Progenitor cell of endocrine pancreas (in vitro differentiated cells): Measurements from ENCODE around the gene DUSP8. TPM values are rescaled to one million over a fixed set of nuclear protein-coding genes. Genes with fewer than 3 reads are reported as not detected.

ENCODE experiments used
- DNase-seq: peaks from one replicate; pipeline ENCODE4 v3.0.0; 2021; ENCODE audit warnings: low spot score; ENCODE audit not compliant: unreplicated experiment
- H3K27ac Mint-ChIP-seq: 2 replicates; pipeline ENCODE4 v1.8.0; 2021; ENCODE audit warnings: mild to moderate bottlenecking, moderate library complexity, mixed read lengths
- H3K27me3 Mint-ChIP-seq: 2 replicates; pipeline ENCODE4 v1.8.0; 2021; ENCODE audit warnings: mixed read lengths
- H3K36me3 Mint-ChIP-seq: 2 replicates; pipeline ENCODE4 v1.8.0; 2022; ENCODE audit warnings: mixed read lengths; ENCODE audit not compliant: insufficient read depth
- H3K4me1 Mint-ChIP-seq: 2 replicates; pipeline ENCODE4 v1.8.0; 2021; ENCODE audit warnings: low read depth, mixed read lengths
- H3K4me3 Mint-ChIP-seq: 2 replicates; pipeline ENCODE4 v1.8.0; 2021; ENCODE audit warnings: low read depth, mild to moderate bottlenecking, moderate library complexity, mixed read lengths
- H3K9me3 Mint-ChIP-seq: 2 replicates; pipeline ENCODE4 v1.8.0; 2021; ENCODE audit warnings: low read depth, mixed read lengths
- total RNA-seq: library from RNA; stranded (reverse); gene quantifications from 2 replicates; pipeline ENCODE4 v1.2.1, GENCODE V29; 2021
- TF ChIP-seq, protein P1 (sequence below): fragments of 200-600 bp; sonication (generic); IDR thresholded peaks from one replicate; pipeline ENCODE4 v1.5.0; 2021; ENCODE audit warnings: antibody characterized with exemption, mild to moderate bottlenecking; ENCODE audit not compliant: unreplicated experiment

Gene DUSP8
- total RNA-seq, 1 donor from 2014 or later = 15.2 TPM

- H3K36me3 Mint-ChIP-seq = peaks cover 11% of the 10 kb centered on the region
- DNase-seq = peak; percentile 62
- H3K27me3 Mint-ChIP-seq = peaks cover 24% of the 10 kb centered on the region
- H3K9me3 Mint-ChIP-seq = peaks cover 12% of the 10 kb centered on the region
- H3K4me1 Mint-ChIP-seq = no peaks in the 10 kb centered on the region
- TF ChIP-seq, protein P1, sequence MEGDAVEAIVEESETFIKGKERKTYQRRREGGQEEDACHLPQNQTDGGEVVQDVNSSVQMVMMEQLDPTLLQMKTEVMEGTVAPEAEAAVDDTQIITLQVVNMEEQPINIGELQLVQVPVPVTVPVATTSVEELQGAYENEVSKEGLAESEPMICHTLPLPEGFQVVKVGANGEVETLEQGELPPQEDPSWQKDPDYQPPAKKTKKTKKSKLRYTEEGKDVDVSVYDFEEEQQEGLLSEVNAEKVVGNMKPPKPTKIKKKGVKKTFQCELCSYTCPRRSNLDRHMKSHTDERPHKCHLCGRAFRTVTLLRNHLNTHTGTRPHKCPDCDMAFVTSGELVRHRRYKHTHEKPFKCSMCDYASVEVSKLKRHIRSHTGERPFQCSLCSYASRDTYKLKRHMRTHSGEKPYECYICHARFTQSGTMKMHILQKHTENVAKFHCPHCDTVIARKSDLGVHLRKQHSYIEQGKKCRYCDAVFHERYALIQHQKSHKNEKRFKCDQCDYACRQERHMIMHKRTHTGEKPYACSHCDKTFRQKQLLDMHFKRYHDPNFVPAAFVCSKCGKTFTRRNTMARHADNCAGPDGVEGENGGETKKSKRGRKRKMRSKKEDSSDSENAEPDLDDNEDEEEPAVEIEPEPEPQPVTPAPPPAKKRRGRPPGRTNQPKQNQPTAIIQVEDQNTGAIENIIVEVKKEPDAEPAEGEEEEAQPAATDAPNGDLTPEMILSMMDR = peak; percentile 92
- H3K27ac Mint-ChIP-seq = no peak overlapping the region
- H3K4me3 Mint-ChIP-seq = peak overlapping the region; percentile 73
Measured at GRCh38 chr11:1574238-1574932, 2.3 kb upstream of the DUSP8 start.

GRCh38 chr11:1573903-1574237, 1.8 kb upstream of the DUSP8 start:
- no peak for DNase-seq
- Mint-ChIP-seq H3K27me3 (peaks cover 27% of the 10 kb centered on the region), H3K4me3 (peak overlapping the region; percentile 73), H3K36me3 (peaks cover 7% of the 10 kb centered on the region), H3K27ac (peak overlapping the region; percentile 82), H3K4me1 (no peaks in the 10 kb centered on the region), H3K9me3 (peaks cover 9% of the 10 kb centered on the region)
- TF ChIP-seq, protein P1 = no peak

DNA sequence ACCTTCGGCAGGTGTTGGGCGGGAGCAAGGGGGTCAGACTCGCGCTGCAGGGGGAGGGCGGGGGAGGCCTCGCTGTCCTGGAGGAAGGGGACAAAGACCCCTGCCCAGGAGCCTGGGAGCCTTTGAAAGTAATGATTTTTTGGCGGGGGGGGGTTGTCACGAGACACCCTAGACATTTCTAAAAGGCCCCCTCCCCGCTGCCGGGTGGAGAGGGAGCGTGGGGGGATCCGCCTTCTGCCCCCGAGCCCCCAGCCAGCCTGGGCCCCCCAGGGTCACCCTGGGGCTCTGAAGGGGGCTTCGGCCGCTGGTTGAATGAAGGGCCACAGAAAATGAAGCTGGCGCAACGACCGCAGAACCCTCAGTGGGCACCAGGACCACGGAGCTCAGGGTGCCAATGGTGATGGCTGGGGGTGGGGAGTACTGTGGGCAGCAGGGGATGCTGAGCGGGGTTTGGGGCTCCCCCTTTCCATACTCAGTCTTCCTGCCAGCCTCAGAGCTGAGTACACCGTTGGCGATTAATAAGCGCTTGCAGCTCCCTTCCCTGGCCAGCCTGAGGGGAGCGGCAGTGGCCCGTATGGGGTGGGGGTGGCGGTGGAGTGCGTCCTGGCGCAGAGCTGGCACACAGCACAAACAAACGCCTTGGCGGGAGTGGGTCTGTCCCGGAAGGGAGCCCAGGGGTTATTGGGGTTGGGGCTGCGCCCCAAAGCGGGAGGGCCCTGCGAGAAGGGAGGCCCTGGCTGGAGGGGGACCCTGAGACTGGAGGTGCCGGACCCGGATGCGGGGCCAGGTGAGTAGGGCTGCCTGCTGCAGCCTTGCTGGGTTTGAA, 1.2 kb upstream of the DUSP8 start:
- Mint-ChIP-seq H3K27me3 (peaks cover 26% of the 10 kb centered on the region), H3K9me3 (peaks cover 3% of the 10 kb centered on the region), H3K4me3 (peak overlapping the region; percentile 73), H3K27ac (peak overlapping the region; percentile 82), H3K36me3 (peaks cover 3% of the 10 kb centered on the region), H3K4me1 (no peaks in the 10 kb centered on the region)
- TF ChIP-seq, protein P1 = no peak
- no peak for DNase-seq

- DNase-seq = no peak
- peaks cover 2% of the 10 kb centered on the region for H3K4me1 Mint-ChIP-seq
- H3K36me3 Mint-ChIP-seq = no peaks in the 10 kb centered on the region
- H3K27ac Mint-ChIP-seq = no peak overlapping the region
- TF ChIP-seq, protein P1 = no peak
- H3K4me3 Mint-ChIP-seq = no peak overlapping the region
- H3K27me3 Mint-ChIP-seq = peaks cover 23% of the 10 kb centered on the region
- no peaks in the 10 kb centered on the region for H3K9me3 Mint-ChIP-seq
Measured at GRCh38 chr11:1571760-1572196, 293 bp downstream of the DUSP8 start.

DNA sequence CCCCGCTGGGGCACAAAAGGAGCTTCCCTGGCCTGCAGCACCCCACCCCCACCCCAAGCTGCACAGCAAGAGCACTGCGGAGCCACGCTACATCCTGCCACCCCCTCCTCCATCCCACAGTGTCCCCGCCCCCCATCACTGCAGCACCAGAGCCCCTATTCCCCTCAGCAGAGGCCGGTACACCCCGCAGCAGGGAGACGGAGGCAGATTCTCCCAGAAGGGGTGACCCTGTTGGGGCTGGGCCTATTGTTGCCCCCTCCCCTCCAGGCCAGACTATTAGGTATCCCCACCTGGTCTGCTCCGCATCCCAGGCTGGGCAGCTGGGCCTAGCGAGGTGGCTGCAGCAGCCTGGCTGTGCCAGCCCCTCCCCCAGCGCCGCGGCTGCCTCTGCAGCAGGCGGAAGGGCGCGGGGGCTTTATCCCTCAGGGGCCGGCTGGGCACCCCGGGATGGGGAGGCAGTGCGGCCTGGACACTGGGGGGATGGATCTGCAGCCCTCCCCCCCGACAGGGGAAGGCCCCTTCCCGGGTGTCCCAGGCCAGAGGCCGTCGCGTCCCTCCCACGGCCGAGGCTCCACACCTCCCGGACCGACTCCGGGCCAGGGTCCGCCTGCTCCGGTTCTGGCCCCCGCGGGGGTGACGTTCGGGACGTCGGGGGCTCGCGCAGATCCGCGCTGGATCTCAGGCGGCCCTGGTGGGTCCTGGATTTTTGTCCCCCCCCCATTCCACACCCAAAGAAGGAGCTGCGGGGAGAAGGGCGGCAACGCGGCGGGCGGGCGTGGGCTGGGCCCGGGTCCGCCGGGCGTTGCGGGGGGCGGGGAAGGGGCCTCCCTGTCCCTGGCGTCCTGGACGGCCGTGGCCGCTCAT, 943 bp downstream of the DUSP8 start:
- Mint-ChIP-seq H3K36me3 (no peaks in the 10 kb centered on the region), H3K4me1 (peaks cover 2% of the 10 kb centered on the region), H3K27me3 (peaks cover 20% of the 10 kb centered on the region), H3K9me3 (no peaks in the 10 kb centered on the region), H3K27ac (no peak overlapping the region), H3K4me3 (peak overlapping the region; percentile 65)
- no peak for DNase-seq
- TF ChIP-seq, protein P1 = no peak
